Measurements from ENCODE around the gene RBMS1. TPM values are rescaled to one million over a fixed set of nuclear protein-coding genes. Genes with fewer than 3 reads are reported as not detected.

Gene RBMS1
- total RNA-seq, 1 donor = 121 TPM

DNA sequence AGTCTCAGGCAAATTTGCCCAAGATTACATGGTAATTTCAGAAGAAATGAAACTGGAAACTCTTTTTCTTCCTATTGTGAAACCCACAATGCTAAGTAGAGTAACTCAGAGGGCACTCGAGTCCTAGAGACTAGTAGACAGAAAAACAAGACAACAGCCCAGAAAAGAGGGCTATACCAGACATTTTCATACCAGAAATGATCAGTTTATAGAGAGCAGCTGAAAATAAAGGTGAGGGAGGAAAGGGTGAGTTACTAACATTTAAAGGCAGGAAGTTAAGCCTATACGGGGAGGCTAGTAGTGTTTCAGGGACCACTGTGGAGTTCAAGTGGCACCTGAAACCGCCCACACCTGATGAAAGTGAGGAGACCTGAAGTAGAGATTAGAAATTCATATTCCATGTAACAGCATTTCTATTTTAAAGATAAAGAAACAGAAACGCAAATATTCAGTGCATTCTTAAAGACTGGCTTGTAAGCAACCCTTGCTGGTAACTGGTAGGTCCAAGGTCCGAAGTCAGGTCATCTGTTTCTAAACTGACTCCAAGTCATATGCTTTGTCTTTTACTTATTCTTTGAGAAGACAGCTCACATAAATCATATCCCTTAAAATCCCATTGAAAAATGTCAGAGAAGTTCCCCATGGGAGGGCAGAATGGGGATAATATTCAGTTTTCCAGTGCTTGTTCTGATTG is 148.4 kb downstream of the RBMS1 start:
- DNase-seq (ENCODE audit: low read depth) = no peak
- no peak overlapping the region for H3K4me3 ChIP-seq (ENCODE audit: low read depth, low read length)
- TF ChIP-seq, protein P1, sequence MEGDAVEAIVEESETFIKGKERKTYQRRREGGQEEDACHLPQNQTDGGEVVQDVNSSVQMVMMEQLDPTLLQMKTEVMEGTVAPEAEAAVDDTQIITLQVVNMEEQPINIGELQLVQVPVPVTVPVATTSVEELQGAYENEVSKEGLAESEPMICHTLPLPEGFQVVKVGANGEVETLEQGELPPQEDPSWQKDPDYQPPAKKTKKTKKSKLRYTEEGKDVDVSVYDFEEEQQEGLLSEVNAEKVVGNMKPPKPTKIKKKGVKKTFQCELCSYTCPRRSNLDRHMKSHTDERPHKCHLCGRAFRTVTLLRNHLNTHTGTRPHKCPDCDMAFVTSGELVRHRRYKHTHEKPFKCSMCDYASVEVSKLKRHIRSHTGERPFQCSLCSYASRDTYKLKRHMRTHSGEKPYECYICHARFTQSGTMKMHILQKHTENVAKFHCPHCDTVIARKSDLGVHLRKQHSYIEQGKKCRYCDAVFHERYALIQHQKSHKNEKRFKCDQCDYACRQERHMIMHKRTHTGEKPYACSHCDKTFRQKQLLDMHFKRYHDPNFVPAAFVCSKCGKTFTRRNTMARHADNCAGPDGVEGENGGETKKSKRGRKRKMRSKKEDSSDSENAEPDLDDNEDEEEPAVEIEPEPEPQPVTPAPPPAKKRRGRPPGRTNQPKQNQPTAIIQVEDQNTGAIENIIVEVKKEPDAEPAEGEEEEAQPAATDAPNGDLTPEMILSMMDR (IDR thresholded peaks at IDR 0.05; ENCODE audit: insufficient read depth, low read depth, low read length) = no peak

DNA sequence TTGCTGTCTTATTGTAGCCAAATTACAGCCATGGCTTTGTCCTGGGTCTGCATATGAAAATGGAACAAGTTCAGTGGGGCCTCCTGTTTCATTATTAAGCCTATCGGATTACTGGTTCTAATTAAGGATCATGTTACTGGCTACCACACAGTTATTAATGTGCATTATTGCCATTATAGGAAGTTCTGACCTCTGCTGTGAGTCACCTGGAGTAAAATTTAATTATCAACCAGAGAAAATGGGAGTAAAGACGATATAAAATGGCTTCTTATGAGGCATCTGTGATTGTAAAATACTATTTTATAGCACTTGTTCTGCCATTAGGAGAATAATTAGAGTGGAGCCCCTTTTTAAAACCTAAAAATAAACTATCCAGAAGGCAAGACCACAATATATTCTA is 150.2 kb downstream of the RBMS1 start:
- no peak overlapping the region for H3K4me3 ChIP-seq (ENCODE audit: low read depth, low read length)
- TF ChIP-seq, protein P1 (IDR thresholded peaks at IDR 0.05; ENCODE audit: insufficient read depth, low read depth, low read length) = no peak
- DNase-seq (ENCODE audit: low read depth) = no peak

DNA sequence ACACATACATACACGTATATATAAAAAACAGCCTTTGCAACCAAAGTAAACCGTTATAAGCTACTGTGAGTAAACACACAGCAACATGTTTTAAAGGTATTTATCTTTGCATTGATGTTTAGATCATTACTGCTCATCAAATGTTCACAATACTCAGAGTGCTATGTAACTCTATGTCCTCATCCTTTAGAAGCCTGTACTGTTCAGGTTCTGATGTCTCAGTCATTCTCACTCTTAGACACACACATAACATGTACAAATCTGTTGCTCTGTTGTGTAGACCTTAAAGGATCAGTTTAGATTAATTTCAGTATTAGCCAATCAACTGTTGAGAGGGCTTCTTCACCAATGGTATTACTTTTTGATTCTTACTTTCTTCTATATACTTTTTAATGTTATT is 153.9 kb downstream of the RBMS1 start:
- no peak for DNase-seq (ENCODE audit: low read depth)
- TF ChIP-seq, protein P1 (IDR thresholded peaks at IDR 0.05; ENCODE audit: insufficient read depth, low read depth, low read length) = no peak
- no peak overlapping the region for H3K4me3 ChIP-seq (ENCODE audit: low read depth, low read length)

DNA sequence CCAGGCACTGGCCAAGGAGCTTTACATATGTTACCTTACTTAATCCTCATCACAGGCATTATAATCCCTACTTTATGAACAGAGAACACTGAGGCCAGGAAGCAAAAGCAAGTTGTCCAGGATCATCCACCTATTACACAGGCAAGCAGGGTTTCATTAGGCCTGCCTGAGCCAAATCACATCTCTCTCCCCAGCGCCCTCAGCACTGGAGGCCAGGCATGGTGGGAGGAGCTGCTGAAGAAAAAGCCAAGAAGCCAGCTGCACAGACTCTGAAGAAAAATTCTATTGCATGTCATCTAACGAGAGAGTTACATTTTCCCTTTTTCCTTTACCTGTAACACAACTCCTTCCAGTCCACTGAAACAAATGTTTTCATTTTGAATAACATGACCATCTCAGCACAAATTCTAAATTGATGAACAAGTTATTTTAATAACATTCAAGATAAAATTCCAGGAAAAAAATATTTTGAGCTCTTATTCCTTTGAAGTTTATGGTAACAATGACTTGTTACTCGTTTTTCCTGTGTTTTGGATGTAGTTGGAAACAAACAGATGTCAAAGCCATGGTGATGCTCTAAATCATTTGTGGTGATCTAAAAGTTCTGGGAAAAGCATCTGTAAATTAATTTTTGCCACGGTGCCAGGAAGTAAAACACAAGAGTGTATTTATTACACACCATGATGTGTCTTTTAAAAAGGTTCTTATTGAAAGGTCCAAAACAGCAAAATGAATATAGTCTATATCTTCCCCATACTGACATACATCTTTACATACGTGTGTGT is 154.5 kb downstream of the RBMS1 start:
- no peak overlapping the region for H3K4me3 ChIP-seq (ENCODE audit: low read depth, low read length)
- TF ChIP-seq, protein P1 (IDR thresholded peaks at IDR 0.05; ENCODE audit: insufficient read depth, low read depth, low read length) = no peak
- DNase-seq (ENCODE audit: low read depth) = peak; percentile 64

DNA sequence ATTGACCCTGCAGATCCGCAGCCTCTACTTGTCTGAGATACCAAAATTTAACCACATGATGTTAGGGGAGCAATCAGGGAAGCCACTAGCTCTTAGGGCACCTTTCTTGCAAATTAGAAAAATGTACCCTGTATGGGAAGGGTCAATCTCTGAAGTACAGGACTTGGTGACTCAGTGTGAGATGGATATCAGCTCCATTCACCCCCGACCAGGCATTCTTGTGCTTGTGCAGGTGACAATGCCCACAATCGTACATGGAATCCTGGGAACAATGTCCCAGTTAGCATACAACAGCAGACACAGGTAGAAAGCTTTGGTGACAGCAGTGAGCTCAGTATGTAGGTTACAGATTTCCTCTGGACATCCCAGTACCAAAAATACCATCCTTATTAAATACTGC is 155.9 kb downstream of the RBMS1 start:
- H3K4me3 ChIP-seq (ENCODE audit: low read depth, low read length) = no peak overlapping the region
- TF ChIP-seq, protein P1 (IDR thresholded peaks at IDR 0.05; ENCODE audit: insufficient read depth, low read depth, low read length) = no peak
- no peak for DNase-seq (ENCODE audit: low read depth)

DNA sequence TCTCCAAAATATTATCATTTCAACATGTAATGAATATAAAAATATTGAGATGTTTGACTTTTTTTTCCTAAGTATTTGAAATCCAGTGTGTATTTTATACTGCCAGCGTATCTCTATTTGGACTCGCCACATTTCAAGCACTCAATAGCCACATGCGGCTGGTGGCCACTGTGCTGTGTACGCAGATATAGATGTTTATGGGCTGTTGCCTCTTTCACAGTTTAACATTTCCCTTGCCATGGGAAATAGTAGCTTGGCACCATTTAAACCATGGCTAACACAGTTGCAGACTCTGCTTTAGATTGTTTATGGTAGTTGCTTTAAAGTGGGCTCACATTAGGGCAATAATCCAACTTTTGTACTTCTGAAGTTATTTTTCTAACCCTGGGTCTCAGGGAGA is 157.0 kb downstream of the RBMS1 start:
- DNase-seq (ENCODE audit: low read depth) = no peak
- TF ChIP-seq, protein P1 (IDR thresholded peaks at IDR 0.05; ENCODE audit: insufficient read depth, low read depth, low read length) = no peak
- H3K4me3 ChIP-seq (ENCODE audit: low read depth, low read length) = no peak overlapping the region

All from fibroblast of villous mesenchyme (primary cell).